ENCODE data around the gene PIP5K1C. TPM values are rescaled to one million over a fixed set of nuclear protein-coding genes. Genes with fewer than 3 reads are reported as not detected.

Gene PIP5K1C
- total RNA-seq, 1 donor from 2014 or later, result 6.3 TPM

DNA sequence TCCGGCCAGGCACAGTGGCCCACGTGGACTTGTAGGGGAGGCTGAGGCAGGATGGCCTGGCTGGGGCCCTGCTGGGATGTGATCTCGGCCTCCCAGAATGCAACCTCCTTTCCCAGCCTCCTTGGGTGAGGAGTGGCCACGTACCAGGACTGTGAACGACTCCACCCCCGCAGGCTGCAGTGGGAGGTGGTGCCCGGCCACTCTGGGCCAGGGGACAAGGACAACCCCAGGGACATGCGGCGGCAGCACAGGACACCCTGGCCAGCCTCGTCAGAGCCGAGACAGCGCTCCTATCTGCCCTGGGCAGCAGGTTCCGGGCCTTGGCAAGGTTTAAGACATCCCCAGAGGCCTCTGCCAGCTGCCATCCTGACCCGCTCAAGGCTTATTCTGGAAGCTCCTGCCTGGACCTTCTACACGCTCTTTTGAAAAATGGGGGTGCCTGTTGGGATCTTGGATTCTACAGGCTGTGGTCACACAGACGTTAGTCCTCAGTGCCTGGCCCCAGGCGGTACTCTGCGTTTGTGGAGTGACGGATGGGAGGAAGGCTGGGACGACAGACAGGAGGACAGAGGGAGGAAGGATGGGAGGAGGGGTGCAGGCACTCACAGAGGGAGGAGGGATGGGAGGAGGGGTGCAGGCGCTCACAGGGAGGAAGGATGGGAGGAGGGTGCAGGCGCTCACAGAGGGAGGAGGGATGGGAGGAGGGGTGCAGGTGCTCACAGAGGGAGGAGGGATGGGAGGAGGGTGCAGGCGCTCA lies 53.8 kb downstream of the PIP5K1C start:
- Histone ChIP-seq H3K27ac (ENCODE audit: low read depth, low read length) (no peak overlapping the region), H3K36me3 (ENCODE audit: control insufficient read depth in 3 of 3, insufficient read depth in 3 of 3, low read length in 3 of 3) (peaks cover 15 to 23% (median 19%) of the 10 kb centered on the region in 3 donors), H3K4me1 (ENCODE audit: control insufficient read depth in 3 of 3, insufficient read depth in 3 of 3, low read length in 3 of 3) (peaks cover 7 to 11% (median 8%) of the 10 kb centered on the region in 3 donors), H3K9me3 (ENCODE audit: control insufficient read depth in 3 of 3, low read length in 3 of 3) (no peaks in the 10 kb centered on the region), H3K9ac (ENCODE audit: low read depth in 1 of 3, low read length in 3 of 3) (no peak overlapping the region), H3K4me3 (ENCODE audit: low read length in 3 of 3) (no peak overlapping the region), H3K27me3 (ENCODE audit: control insufficient read depth in 3 of 3, insufficient read depth in 3 of 3, low read length in 3 of 3) (no peaks in the 10 kb centered on the region)

DNA sequence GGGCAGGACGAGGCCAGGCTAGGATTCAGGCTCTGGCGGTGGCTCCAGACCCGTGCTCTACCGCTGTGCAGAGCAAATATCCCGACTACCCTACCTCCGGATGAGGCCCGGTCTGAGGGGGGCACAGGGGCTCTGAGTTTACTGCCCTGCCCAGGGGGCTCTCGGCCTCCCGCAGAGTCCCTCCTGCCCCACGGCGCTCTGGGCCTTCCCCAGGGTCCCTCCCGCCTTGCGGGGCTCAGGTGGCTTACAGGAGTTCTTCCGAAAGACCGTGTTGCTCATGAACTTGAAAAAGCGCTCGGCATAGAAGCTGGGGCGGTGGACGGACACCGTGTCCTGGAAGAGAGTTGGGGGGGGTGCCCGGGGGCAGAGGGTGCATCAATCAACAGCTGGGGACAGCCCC lies 54.5 kb downstream of the PIP5K1C start:
- peaks cover 13 to 21% (median 14%) of the 10 kb centered on the region in 3 donors for H3K36me3 ChIP-seq (ENCODE audit: control insufficient read depth in 3 of 3, insufficient read depth in 3 of 3, low read length in 3 of 3)

DNA sequence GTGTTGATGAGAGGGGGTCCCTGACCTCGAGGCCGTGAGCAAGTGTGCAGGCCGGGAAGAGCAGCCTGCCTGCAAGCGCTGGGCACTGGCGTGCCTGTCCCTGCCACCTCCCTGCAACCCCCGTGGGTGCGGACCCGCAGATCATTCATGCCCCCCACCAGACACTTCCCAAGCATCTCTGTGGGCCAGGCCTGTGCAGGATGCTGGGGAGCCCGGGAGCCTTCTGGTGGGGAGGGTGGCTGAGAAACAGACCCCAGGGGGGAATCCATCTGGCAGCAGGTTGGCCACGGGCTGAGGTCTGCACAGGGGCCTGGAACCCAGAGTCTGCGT lies 55.2 kb downstream of the PIP5K1C start:
- no peaks in the 10 kb centered on the region for H3K9me3 ChIP-seq (ENCODE audit: control insufficient read depth in 3 of 3, low read length in 3 of 3)
- H3K27me3 ChIP-seq (ENCODE audit: control insufficient read depth in 3 of 3, insufficient read depth in 3 of 3, low read length in 3 of 3), result no peaks in the 10 kb centered on the region
- no peak overlapping the region for H3K27ac ChIP-seq (ENCODE audit: low read depth, low read length)
- H3K4me3 ChIP-seq (ENCODE audit: low read length in 3 of 3), result no peak overlapping the region
- H3K36me3 ChIP-seq (ENCODE audit: control insufficient read depth in 3 of 3, insufficient read depth in 3 of 3, low read length in 3 of 3), result peaks cover 13 to 21% (median 14%) of the 10 kb centered on the region in 3 donors
- H3K4me1 ChIP-seq (ENCODE audit: control insufficient read depth in 3 of 3, insufficient read depth in 3 of 3, low read length in 3 of 3), result peaks cover 3 to 4% (median 4%) of the 10 kb centered on the region in 3 donors
- no peak overlapping the region for H3K9ac ChIP-seq (ENCODE audit: low read depth in 1 of 3, low read length in 3 of 3)

More for the DNA sequence above, 54.5 kb downstream of the PIP5K1C start:
- no peaks in the 10 kb centered on the region for H3K27me3 ChIP-seq (ENCODE audit: control insufficient read depth in 3 of 3, insufficient read depth in 3 of 3, low read length in 3 of 3)
- peak overlapping the region in 1 of 3 donors; percentile 25 for H3K9ac ChIP-seq (ENCODE audit: low read depth in 1 of 3, low read length in 3 of 3)
- H3K4me1 ChIP-seq (ENCODE audit: control insufficient read depth in 3 of 3, insufficient read depth in 3 of 3, low read length in 3 of 3), result peaks cover 7 to 11% (median 8%) of the 10 kb centered on the region in 3 donors
- no peaks in the 10 kb centered on the region for H3K9me3 ChIP-seq (ENCODE audit: control insufficient read depth in 3 of 3, low read length in 3 of 3)
- H3K27ac ChIP-seq (ENCODE audit: low read depth, low read length), result no peak overlapping the region
- no peak overlapping the region for H3K4me3 ChIP-seq (ENCODE audit: low read length in 3 of 3)

DNA sequence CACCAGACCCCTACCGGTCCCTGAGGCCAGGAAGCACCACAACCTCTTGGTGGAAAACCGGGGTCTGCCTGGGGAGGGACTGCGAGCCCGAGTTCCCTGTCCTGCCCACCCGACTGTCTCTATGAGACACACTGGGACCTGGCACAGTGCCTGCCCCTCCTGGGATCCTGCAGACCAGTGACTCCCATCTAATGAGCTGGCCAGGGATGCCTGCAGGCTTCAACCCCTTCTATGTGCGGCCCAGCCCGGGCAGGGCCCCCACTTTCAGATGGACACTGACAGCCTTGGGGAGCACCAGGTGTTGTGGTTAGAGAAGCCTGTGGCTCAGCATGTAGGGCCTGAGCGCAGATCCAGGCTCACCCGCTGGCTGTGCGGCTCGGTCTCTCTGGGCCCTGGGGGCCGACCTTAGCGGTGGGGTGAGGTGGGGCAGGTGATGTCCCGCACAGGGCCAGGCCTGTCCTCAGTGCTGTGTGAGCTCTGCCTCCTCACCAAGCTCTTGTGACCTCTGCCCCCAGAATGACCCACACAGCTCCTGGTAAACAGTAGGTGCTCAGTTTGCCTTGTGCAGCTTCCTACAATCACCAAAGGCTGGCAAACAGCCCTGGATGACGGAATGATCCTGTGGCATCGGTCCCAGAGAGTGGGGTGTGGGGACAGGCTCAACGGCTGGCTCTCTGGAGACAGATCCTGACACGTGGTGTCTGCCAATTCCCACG lies 55.8 kb downstream of the PIP5K1C start:
- H3K4me3 ChIP-seq (ENCODE audit: low read length in 3 of 3), result no peak overlapping the region
- H3K4me1 ChIP-seq (ENCODE audit: control insufficient read depth in 3 of 3, insufficient read depth in 3 of 3, low read length in 3 of 3), result no peaks in the 10 kb centered on the region
- no peaks in the 10 kb centered on the region for H3K9me3 ChIP-seq (ENCODE audit: control insufficient read depth in 3 of 3, low read length in 3 of 3)
- H3K36me3 ChIP-seq (ENCODE audit: control insufficient read depth in 3 of 3, insufficient read depth in 3 of 3, low read length in 3 of 3), result peaks cover 17 to 25% (median 19%) of the 10 kb centered on the region in 3 donors
- no peaks in the 10 kb centered on the region for H3K27me3 ChIP-seq (ENCODE audit: control insufficient read depth in 3 of 3, insufficient read depth in 3 of 3, low read length in 3 of 3)
- H3K9ac ChIP-seq (ENCODE audit: low read depth in 1 of 3, low read length in 3 of 3), result no peak overlapping the region
- no peak overlapping the region for H3K27ac ChIP-seq (ENCODE audit: low read depth, low read length)

DNA sequence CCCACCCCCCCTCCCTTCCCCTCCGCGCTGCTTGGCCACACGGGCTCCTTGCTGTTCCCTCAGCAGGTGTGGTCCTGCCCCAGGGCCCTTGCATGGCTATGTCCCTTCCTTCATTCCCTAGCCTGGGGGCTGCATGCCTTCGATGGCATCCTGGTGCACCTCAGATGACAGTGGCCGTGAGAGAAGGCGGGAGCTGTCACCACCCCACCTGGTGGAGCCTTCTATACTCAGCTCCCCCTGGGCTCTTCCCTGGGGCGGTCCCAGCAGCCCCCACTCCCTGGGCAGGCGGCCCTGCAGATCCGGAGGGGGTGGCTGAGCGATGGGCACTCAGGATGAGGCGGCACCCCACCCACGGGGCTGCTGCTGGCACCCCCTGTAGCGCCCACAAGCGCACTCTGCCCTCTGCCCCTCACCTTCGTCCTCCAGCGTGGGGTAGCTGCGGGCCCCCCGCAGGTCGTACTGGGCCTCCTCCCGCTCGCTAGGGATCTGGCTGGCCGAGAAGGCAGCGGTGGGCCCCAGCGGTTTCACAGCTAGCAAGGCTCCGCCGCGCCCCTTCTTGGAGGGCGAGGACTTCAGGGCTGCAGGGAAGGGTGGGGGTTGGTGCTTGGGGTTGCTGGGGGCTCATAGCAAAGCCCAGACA lies 56.5 kb downstream of the PIP5K1C start:
- H3K4me3 ChIP-seq (ENCODE audit: low read length in 3 of 3), result no peak overlapping the region
- no peaks in the 10 kb centered on the region for H3K9me3 ChIP-seq (ENCODE audit: control insufficient read depth in 3 of 3, low read length in 3 of 3)
- no peak overlapping the region for H3K27ac ChIP-seq (ENCODE audit: low read depth, low read length)
- H3K9ac ChIP-seq (ENCODE audit: low read depth in 1 of 3, low read length in 3 of 3), result no peak overlapping the region
- H3K4me1 ChIP-seq (ENCODE audit: control insufficient read depth in 3 of 3, insufficient read depth in 3 of 3, low read length in 3 of 3), result no peaks in the 10 kb centered on the region
- no peaks in the 10 kb centered on the region for H3K27me3 ChIP-seq (ENCODE audit: control insufficient read depth in 3 of 3, insufficient read depth in 3 of 3, low read length in 3 of 3)
- peaks cover 18 to 25% (median 22%) of the 10 kb centered on the region in 3 donors for H3K36me3 ChIP-seq (ENCODE audit: control insufficient read depth in 3 of 3, insufficient read depth in 3 of 3, low read length in 3 of 3)

DNA sequence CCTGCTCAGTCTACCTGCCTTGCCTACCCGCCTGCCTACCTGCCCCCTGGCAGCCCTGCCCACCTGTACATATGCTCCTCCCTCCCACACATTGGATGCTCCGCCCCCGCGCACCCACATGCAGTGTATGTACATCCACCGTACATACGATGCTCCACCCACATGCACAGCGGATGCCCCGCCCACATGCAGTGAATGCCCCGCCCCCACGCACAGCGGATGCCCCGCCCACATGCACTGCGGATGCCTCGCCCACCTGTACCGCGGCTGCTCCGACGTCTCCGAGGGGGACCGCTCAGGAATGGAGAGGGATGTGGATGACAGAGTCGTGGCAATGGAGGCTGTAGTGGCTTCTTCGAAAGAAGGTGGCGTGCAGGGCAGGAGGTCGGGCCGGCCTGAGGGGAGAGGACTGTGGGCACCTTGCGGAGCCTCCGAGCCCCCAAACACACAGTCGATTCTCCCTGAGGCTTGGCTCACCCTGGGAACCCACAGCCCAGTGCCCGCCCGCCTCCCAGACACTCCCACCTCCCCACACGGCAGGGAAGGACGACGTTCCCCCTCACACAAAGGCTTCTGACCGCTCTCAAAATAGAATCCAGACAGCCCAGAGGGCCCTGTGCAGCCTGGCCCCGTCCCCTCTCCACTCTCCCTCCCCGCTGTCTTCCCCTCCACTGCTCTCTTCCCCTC lies 57.1 kb downstream of the PIP5K1C start:
- Histone ChIP-seq H3K4me3 (ENCODE audit: low read length in 3 of 3) (no peak overlapping the region), H3K27me3 (ENCODE audit: control insufficient read depth in 3 of 3, insufficient read depth in 3 of 3, low read length in 3 of 3) (no peaks in the 10 kb centered on the region), H3K27ac (ENCODE audit: low read depth, low read length) (no peak overlapping the region), H3K36me3 (ENCODE audit: control insufficient read depth in 3 of 3, insufficient read depth in 3 of 3, low read length in 3 of 3) (peaks cover 23 to 30% (median 25%) of the 10 kb centered on the region in 3 donors), H3K9ac (ENCODE audit: low read depth in 1 of 3, low read length in 3 of 3) (no peak overlapping the region), H3K9me3 (ENCODE audit: control insufficient read depth in 3 of 3, low read length in 3 of 3) (no peaks in the 10 kb centered on the region), H3K4me1 (ENCODE audit: control insufficient read depth in 3 of 3, insufficient read depth in 3 of 3, low read length in 3 of 3) (no peaks in the 10 kb centered on the region)

DNA sequence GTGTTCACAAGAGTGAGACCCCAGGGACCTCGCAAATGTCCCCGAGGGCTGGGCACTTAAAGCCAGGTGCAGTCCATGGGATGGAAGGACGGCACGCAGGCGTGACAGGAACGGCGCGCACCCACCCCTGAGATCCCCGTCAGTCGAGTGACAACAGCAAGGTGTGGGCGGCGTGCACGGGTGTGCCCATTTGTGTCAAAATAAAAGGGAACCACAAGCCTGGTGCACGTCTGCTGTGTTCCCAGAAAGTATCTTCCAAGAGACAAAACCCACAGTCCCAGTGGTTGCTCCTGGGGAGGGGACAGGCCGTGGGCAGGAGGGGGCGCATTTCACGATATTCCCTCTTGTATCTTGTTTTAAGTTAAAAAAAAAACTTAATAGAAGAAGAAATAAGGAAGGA lies 58.0 kb downstream of the PIP5K1C start:
- Histone ChIP-seq H3K9me3 (ENCODE audit: control insufficient read depth in 3 of 3, low read length in 3 of 3) (no peaks in the 10 kb centered on the region), H3K27ac (ENCODE audit: low read depth, low read length) (no peak overlapping the region), H3K4me3 (ENCODE audit: low read length in 3 of 3) (no peak overlapping the region), H3K36me3 (ENCODE audit: control insufficient read depth in 3 of 3, insufficient read depth in 3 of 3, low read length in 3 of 3) (peaks cover 23 to 35% (median 25%) of the 10 kb centered on the region in 3 donors), H3K27me3 (ENCODE audit: control insufficient read depth in 3 of 3, insufficient read depth in 3 of 3, low read length in 3 of 3) (no peaks in the 10 kb centered on the region), H3K4me1 (ENCODE audit: control insufficient read depth in 3 of 3, insufficient read depth in 3 of 3, low read length in 3 of 3) (no peaks in the 10 kb centered on the region), H3K9ac (ENCODE audit: low read depth in 1 of 3, low read length in 3 of 3) (no peak overlapping the region)

DNA sequence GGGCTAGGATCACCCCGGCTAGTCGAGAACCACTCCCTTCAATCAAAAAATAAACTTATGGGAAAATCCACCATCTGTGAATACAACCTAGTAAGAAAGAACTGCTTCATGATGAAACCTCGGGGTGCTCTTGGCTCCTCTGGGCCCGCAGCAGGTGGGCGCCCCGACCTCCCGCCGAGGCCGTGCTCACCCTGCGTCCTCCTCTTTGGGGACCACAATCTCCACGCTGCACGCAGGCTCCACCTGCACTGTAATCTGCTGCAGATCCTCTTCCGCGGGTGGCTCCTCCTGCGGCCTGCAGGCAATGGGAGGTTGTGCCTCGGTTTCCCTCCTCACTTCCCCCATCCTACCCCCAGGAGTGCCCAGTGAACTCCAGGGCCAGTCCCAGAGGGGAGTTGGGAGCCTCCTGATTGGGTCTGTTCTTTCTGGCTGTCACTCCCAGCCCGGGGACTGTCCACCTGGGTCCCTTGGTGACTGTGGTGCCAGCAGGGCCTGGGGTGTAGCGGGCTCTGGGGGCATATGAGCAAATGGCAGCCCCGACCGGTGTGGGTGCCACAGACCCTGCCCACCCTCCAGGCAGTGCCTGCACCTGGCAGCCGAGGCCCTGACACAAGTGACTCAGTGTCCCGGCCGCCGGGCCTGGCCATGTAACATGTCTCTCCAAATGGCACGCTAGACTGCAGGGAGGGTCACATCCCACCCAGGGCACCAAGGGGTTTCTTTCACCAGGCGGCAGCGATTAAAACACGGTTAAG lies 58.6 kb downstream of the PIP5K1C start:
- H3K27me3 ChIP-seq (ENCODE audit: control insufficient read depth in 3 of 3, insufficient read depth in 3 of 3, low read length in 3 of 3), result no peaks in the 10 kb centered on the region
- no peak overlapping the region for H3K4me3 ChIP-seq (ENCODE audit: low read length in 3 of 3)
- H3K4me1 ChIP-seq (ENCODE audit: control insufficient read depth in 3 of 3, insufficient read depth in 3 of 3, low read length in 3 of 3), result no peaks in the 10 kb centered on the region
- H3K9me3 ChIP-seq (ENCODE audit: control insufficient read depth in 3 of 3, low read length in 3 of 3), result no peaks in the 10 kb centered on the region
- no peak overlapping the region for H3K27ac ChIP-seq (ENCODE audit: low read depth, low read length)
- peaks cover 24 to 35% (median 27%) of the 10 kb centered on the region in 3 donors for H3K36me3 ChIP-seq (ENCODE audit: control insufficient read depth in 3 of 3, insufficient read depth in 3 of 3, low read length in 3 of 3)
- H3K9ac ChIP-seq (ENCODE audit: low read depth in 1 of 3, low read length in 3 of 3), result no peak overlapping the region

DNA sequence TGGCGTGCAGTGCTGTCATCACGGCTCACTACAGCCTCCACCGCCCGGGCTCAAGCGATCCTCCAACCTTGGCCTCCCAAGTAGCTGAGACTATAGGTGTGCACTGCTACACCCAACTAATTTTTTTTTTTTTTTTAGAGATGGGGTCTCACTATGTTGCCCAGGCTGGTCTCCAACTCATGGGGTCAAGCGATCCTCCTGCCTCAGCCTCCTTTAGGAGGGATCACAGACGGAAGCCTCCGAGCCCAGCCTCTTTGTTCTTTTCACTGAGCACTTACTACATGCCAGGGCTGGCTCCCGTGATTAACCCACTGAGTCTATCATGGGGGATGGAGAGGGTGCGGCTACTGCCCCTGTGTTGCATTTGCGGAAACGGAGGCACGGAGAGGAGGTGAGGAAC lies 60.8 kb downstream of the PIP5K1C start:
- peaks cover 18 to 26% (median 19%) of the 10 kb centered on the region in 3 donors for H3K36me3 ChIP-seq (ENCODE audit: control insufficient read depth in 3 of 3, insufficient read depth in 3 of 3, low read length in 3 of 3)

More for the DNA sequence above, 60.8 kb downstream of the PIP5K1C start:
- no peak overlapping the region for H3K9ac ChIP-seq (ENCODE audit: low read depth in 1 of 3, low read length in 3 of 3)
- H3K27ac ChIP-seq (ENCODE audit: low read depth, low read length), result no peak overlapping the region
- H3K4me1 ChIP-seq (ENCODE audit: control insufficient read depth in 3 of 3, insufficient read depth in 3 of 3, low read length in 3 of 3), result no peaks in the 10 kb centered on the region
- H3K4me3 ChIP-seq (ENCODE audit: low read length in 3 of 3), result no peak overlapping the region
- H3K9me3 ChIP-seq (ENCODE audit: control insufficient read depth in 3 of 3, low read length in 3 of 3), result no peaks in the 10 kb centered on the region
- H3K27me3 ChIP-seq (ENCODE audit: control insufficient read depth in 3 of 3, insufficient read depth in 3 of 3, low read length in 3 of 3), result no peaks in the 10 kb centered on the region

Measured in skeletal muscle tissue (tissue), 4 donors.